GM10266 (cell line): ENCODE measurements around the gene FCN1.

Experiments
- DNase-seq: peaks from one replicate; pipeline ENCODE4 v3.0.0; 2012; ENCODE audit errors: extremely low spot score
- TF ChIP-seq, protein P1 (sequence below): IDR thresholded peaks from 2 replicates; pipeline ENCODE4 v1.5.1; 2012; ENCODE audit warnings: mild to moderate bottlenecking, low read depth; ENCODE audit not compliant: control insufficient read depth, insufficient read depth; ENCODE audit errors: missing control alignments

The FCN1 gene

DNA sequence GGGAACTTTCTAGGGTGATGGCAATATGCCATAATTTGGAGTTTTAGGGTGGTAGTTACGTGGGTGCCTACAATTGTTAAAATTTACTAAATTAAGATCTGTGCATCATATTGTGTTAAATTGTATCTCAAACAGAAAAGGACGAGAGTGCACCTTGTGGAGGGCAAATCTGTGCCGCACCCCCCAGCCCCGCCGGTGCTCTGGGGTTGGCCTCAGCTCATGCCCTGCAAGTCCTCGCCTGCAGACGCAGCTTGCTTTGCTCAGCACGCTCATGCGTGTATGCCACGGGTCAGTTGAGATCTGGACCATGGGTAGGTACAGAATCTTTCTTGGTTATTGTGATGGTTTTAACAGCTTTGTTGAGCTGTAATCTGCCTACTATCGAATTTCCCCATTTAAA lies 33.7 kb upstream of the FCN1 start:
- TF ChIP-seq, protein P1, sequence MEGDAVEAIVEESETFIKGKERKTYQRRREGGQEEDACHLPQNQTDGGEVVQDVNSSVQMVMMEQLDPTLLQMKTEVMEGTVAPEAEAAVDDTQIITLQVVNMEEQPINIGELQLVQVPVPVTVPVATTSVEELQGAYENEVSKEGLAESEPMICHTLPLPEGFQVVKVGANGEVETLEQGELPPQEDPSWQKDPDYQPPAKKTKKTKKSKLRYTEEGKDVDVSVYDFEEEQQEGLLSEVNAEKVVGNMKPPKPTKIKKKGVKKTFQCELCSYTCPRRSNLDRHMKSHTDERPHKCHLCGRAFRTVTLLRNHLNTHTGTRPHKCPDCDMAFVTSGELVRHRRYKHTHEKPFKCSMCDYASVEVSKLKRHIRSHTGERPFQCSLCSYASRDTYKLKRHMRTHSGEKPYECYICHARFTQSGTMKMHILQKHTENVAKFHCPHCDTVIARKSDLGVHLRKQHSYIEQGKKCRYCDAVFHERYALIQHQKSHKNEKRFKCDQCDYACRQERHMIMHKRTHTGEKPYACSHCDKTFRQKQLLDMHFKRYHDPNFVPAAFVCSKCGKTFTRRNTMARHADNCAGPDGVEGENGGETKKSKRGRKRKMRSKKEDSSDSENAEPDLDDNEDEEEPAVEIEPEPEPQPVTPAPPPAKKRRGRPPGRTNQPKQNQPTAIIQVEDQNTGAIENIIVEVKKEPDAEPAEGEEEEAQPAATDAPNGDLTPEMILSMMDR = no peak
- DNase-seq = no peak

DNA sequence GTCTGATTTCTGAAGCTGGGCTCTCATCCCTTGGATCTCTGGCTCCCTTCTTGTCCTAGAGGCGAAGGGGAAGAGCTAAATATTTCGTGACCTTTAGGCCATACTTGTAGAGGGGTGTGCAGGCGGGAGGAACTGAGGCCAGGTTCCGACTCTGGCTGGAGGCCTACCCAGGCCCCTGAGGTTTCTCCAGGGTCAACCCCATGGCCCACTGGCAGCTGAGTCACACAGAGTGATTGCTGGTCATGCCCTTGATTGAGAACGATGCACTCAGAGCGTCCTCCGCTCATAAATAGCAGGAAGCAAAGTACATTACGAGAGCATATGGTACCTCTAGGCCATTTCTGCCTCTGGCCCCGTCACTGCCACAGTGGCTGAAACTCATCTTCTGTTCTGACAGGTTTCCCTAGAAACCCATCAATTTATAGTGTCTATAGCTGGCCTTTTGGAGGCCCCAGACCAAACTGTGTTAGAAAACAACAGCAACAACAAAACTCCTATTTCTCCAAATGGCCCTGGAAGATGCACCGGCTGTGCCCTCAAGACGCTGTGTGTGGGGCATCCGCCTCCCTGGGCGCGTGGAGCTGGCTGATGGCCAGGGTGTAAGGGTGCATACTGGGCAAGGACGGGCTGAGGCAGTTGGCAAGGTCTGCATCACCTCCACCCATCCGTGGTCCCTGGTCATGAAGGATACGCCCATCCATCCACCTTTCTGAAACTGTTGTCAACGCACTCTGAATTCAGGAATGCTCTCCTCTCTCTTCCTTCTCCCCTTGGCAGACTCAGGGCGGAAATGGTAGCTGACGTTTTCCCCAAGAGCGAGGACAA lies 32.9 kb upstream of the FCN1 start:
- DNase-seq = no peak
- TF ChIP-seq, protein P1 = no peak

GRCh38 chr9:134949681-134950385 lies 32.1 kb upstream of the FCN1 start:
- TF ChIP-seq, protein P1 = no peak
- no peak for DNase-seq

GRCh38 chr9:134948149-134948548 lies 30.4 kb upstream of the FCN1 start:
- no peak for DNase-seq
- TF ChIP-seq, protein P1 = no peak

GRCh38 chr9:134947265-134947955 lies 29.7 kb upstream of the FCN1 start:
- no peak for DNase-seq
- TF ChIP-seq, protein P1 = no peak

DNA sequence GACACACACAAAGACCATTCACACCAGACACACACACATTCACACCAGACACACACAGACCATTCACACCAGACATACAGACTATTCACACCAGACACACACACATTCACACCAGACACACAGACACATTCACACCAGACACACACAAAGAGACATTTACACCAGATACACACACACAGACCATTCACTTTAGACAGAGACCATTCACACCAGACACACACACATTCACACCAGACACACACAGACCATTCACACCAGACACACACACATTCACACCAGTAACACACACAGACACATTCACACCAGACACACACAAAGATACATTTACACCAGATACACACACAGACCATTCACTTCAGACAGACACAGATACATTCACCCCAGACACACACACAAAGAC lies 29.0 kb upstream of the FCN1 start:
- no peak for DNase-seq
- TF ChIP-seq, protein P1 = no peak
